HEK293 (cell line): ENCODE data around the gene NMNAT3.

Source experiments
- CTCF ChIA-PET: fragments of 350-600 bp; formaldehyde crosslinking; extraction: SDS; loops from one replicate; lab custom pipeline; 2021; ENCODE audit warnings: antibody characterized with exemption; lab: Yijun Ruan, JAX
- POLR2A ChIA-PET: fragments of 300-600 bp; formaldehyde crosslinking; extraction: SDS; loops from one replicate; lab custom pipeline; 2020; ENCODE audit warnings: antibody characterized with exemption, inconsistent platforms; lab: Yijun Ruan, JAX
- H3K27ac ChIP-seq: fragments of 200-500 bp; sonication (Bioruptor generic); 2 replicates; pipeline ENCODE4 v1.5.1; 2014; ENCODE audit warnings: low read depth, low read length, control low read depth, inconsistent platforms; ENCODE audit errors: extremely low read depth
- H3K36me3 ChIP-seq, 2 experiments: fragments of 200-500 bp in 1 of 2; sonication (Bioruptor generic) in 1 of 2; 1 replicate in 1 of 2; 2 replicates in 1 of 2; pipeline ENCODE4 v1.5.1; 2014 to 2017; ENCODE audit warnings: inconsistent platforms in 2 of 2, low read length in 2 of 2; ENCODE audit not compliant: control insufficient read depth in 2 of 2, insufficient read depth in 1 of 2
- H3K4me1 ChIP-seq: fragments of 200-500 bp; sonication (Bioruptor generic); 2 replicates; pipeline ENCODE4 v1.5.1; 2014; ENCODE audit warnings: mild to moderate bottlenecking, low read length, inconsistent platforms; ENCODE audit not compliant: control insufficient read depth, insufficient read depth
- H3K4me3 ChIP-seq: 2 replicates; pipeline ENCODE4 v1.5.1; 2011; ENCODE audit warnings: low read depth, mild to moderate bottlenecking, control low read depth, low read length, moderate library complexity
- H3K9me3 ChIP-seq: fragments of 200-500 bp; sonication (Bioruptor generic); 2 replicates; pipeline ENCODE4 v1.5.1; 2014; ENCODE audit warnings: low read depth, low read length, inconsistent platforms; ENCODE audit not compliant: control insufficient read depth, insufficient read depth
- BCL11A ChIP-seq: fragments of 450-650 bp; formaldehyde crosslinking; IDR thresholded peaks from 2 replicates; pipeline ENCODE4 v1.5.1; 2016; ENCODE audit warnings: low read depth, missing biosample characterization, missing genetic modification characterization
- ELK4 ChIP-seq: IDR thresholded peaks from 2 replicates; pipeline ENCODE4 v1.6.1; 2011; ENCODE audit warnings: mild to moderate bottlenecking, low read depth, low read length, borderline replicate concordance
- GLI4 ChIP-seq: fragments of 450-650 bp; formaldehyde crosslinking; IDR thresholded peaks from 2 replicates; pipeline ENCODE4 v1.5.1; 2016; ENCODE audit warnings: missing biosample characterization, missing genetic modification characterization
- KLF8 ChIP-seq: fragments of 450-650 bp; formaldehyde crosslinking; IDR thresholded peaks from 2 replicates; pipeline ENCODE4 v1.5.1; 2016; ENCODE audit warnings: missing biosample characterization, missing genetic modification characterization
- PBX3 ChIP-seq: sonication (generic); formaldehyde crosslinking; IDR thresholded peaks from 2 replicates; pipeline ENCODE4 v1.8.1; 2022; ENCODE audit warnings: mild to moderate bottlenecking, moderate library complexity, missing genetic modification reagents
- SP3 ChIP-seq: fragments of 450-650 bp; formaldehyde crosslinking; IDR thresholded peaks from 2 replicates; pipeline ENCODE4 v1.5.1; 2016; ENCODE audit warnings: missing biosample characterization, missing genetic modification characterization
- TRIM28 ChIP-seq: IDR thresholded peaks from 2 replicates; pipeline ENCODE4 v1.6.1; 2011; ENCODE audit warnings: low read length, control low read depth, borderline replicate concordance
- ZBTB6 ChIP-seq: fragments of 450-650 bp; formaldehyde crosslinking; IDR thresholded peaks from 2 replicates; pipeline ENCODE4 v1.5.1; 2017; ENCODE audit warnings: missing biosample characterization, missing genetic modification characterization
- ZNF18 ChIP-seq: fragments of 450-650 bp; formaldehyde crosslinking; IDR thresholded peaks from 2 replicates; pipeline ENCODE4 v1.5.1; 2016; ENCODE audit warnings: missing biosample characterization, missing genetic modification characterization
- ZNF354C ChIP-seq: fragments of 450-650 bp; formaldehyde crosslinking; IDR thresholded peaks from 2 replicates; pipeline ENCODE4 v1.5.1; 2016; ENCODE audit warnings: missing biosample characterization, missing genetic modification characterization, low read depth, borderline replicate concordance
- ZNF394 ChIP-seq: fragments of 450-650 bp; formaldehyde crosslinking; IDR thresholded peaks from 2 replicates; pipeline ENCODE4 v1.5.1; 2016; ENCODE audit warnings: missing biosample characterization, missing genetic modification characterization, mild to moderate bottlenecking, moderate library complexity, borderline replicate concordance
- ZNF423 ChIP-seq: fragments of 450-650 bp; formaldehyde crosslinking; IDR thresholded peaks from 2 replicates; pipeline ENCODE4 v1.5.1; 2016; ENCODE audit warnings: missing biosample characterization, missing genetic modification characterization
- ZNF473 ChIP-seq: fragments of 450-650 bp; formaldehyde crosslinking; IDR thresholded peaks from 2 replicates; pipeline ENCODE4 v1.5.1; 2017; ENCODE audit warnings: missing biosample characterization, missing genetic modification characterization
- ZNF560 ChIP-seq: fragments of 450-650 bp; formaldehyde crosslinking; IDR thresholded peaks from 2 replicates; pipeline ENCODE4 v1.5.1; 2017; ENCODE audit warnings: missing biosample characterization, missing genetic modification characterization, borderline replicate concordance
- ZNF561 ChIP-seq: fragments of 450-650 bp; IDR thresholded peaks from 2 replicates; pipeline ENCODE4 v1.5.1; 2018; ENCODE audit warnings: missing biosample characterization, missing genetic modification characterization, borderline replicate concordance
- ZNF747 ChIP-seq: fragments of 450-650 bp; formaldehyde crosslinking; IDR thresholded peaks from 2 replicates; pipeline ENCODE4 v1.5.1; 2016; ENCODE audit warnings: missing biosample characterization, missing genetic modification characterization
- ZNF776 ChIP-seq: fragments of 450-650 bp; formaldehyde crosslinking; IDR thresholded peaks from 2 replicates; pipeline ENCODE4 v1.5.0; 2017; ENCODE audit warnings: missing biosample characterization, missing genetic modification characterization, borderline replicate concordance
- ZNF837 ChIP-seq: fragments of 450-650 bp; formaldehyde crosslinking; IDR thresholded peaks from 2 replicates; pipeline ENCODE4 v1.5.1; 2016; ENCODE audit warnings: missing biosample characterization, missing genetic modification characterization
- ZXDB ChIP-seq: fragments of 450-650 bp; formaldehyde crosslinking; IDR thresholded peaks from 2 replicates; pipeline ENCODE4 v1.5.1; 2016; ENCODE audit warnings: missing biosample characterization, missing genetic modification characterization
- TF ChIP-seq, protein P1 (sequence below): fragments of 450-650 bp; formaldehyde crosslinking; IDR thresholded peaks from 2 replicates; pipeline ENCODE4 v1.5.1; 2016; ENCODE audit warnings: missing biosample characterization, missing genetic modification characterization
- TF ChIP-seq, protein P2 (sequence below): fragments of 450-650 bp; formaldehyde crosslinking; IDR thresholded peaks from 2 replicates; pipeline ENCODE4 v1.5.1; 2016; ENCODE audit warnings: missing biosample characterization, missing genetic modification characterization, borderline replicate concordance
- TF ChIP-seq, protein P3 (sequence below): fragments of 450-650 bp; formaldehyde crosslinking; IDR thresholded peaks from 2 replicates; pipeline ENCODE4 v1.5.1; 2016; ENCODE audit warnings: missing biosample characterization, missing genetic modification characterization, borderline replicate concordance

The NMNAT3 gene

GRCh38 chr3:139687431-139687830, 9.7 kb upstream of the NMNAT3 start:
- ChIA-PET POLR2A (no interaction called here), CTCF (no interaction called here)
- H3K36me3 ChIP-seq, result no peaks in the 10 kb centered on the region
- no peak overlapping the region for H3K4me3 ChIP-seq
- H3K9me3 ChIP-seq, result no peaks in the 10 kb centered on the region
- TF ChIP-seq ZNF747 (tag by site-specific recombination), result no peak
- TF ChIP-seq ELK4, result no peak
- no peak for TF ChIP-seq PBX3 (CRISPR knock-in tag)
- no peak for TF ChIP-seq BCL11A (tag by site-specific recombination)
- TF ChIP-seq ZNF561 (tag by site-specific recombination), result no peak
- no peak for TF ChIP-seq ZXDB (tag by site-specific recombination)
- TF ChIP-seq ZNF560, result no peak
- TF ChIP-seq ZNF776, result no peak
- TF ChIP-seq, protein P1, sequence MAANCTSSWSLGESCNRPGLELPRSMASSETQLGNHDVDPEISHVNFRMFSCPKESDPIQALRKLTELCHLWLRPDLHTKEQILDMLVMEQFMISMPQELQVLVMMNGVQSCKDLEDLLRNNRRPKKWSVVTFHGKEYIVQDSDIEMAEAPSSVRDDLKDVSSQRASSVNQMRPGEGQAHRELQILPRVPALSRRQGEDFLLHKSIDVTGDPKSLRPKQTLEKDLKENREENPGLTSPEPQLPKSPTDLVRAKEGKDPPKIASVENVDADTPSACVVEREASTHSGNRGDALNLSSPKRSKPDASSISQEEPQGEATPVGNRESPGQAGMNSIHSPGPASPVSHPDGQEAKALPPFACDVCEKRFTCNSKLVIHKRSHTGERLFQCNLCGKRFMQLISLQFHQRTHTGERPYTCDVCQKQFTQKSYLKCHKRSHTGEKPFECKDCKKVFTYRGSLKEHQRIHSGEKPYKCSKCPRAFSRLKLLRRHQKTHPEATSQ (tag by site-specific recombination), result no peak
- no peak for TF ChIP-seq ZNF473 (tag by site-specific recombination)
- no peak for TF ChIP-seq ZNF18 (tag by site-specific recombination)
- no peak for TF ChIP-seq GLI4 (tag by site-specific recombination)
- TF ChIP-seq TRIM28, result no peak
- TF ChIP-seq ZNF423 (tag by site-specific recombination), result no peak
- no peak for TF ChIP-seq SP3 (tag by site-specific recombination)
- TF ChIP-seq, all 188 proteins: peak for 0
- H3K27ac ChIP-seq, result no peak overlapping the region
- no peaks in the 10 kb centered on the region for H3K4me1 ChIP-seq

DNA sequence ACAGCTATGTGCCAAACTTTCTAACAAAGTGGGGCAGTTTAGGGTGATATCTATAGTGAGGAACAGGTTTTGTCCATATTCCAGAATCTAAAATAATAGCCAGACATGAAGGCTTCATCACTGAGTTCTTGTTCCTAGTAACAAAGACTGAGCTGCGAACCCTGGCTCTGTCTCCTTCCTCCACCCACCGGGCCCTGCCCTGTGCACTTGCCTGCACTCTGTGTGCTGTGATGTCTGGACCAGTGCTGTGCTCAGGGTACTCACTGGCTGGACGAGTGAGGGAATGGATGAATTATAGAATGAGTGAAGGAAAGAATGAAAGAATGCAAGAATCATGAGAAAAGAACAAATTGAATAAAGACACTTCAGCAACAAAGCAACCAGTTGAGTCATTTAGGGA, 8.9 kb upstream of the NMNAT3 start:
- POLR2A ChIA-PET, result no interaction called here
- Histone ChIP-seq H3K36me3 (no peaks in the 10 kb centered on the region), H3K4me1 (no peaks in the 10 kb centered on the region), H3K4me3 (no peak overlapping the region), H3K27ac (no peak overlapping the region), H3K9me3 (no peaks in the 10 kb centered on the region)
- CTCF ChIA-PET, result no interaction called here
- TF ChIP-seq, protein P2, sequence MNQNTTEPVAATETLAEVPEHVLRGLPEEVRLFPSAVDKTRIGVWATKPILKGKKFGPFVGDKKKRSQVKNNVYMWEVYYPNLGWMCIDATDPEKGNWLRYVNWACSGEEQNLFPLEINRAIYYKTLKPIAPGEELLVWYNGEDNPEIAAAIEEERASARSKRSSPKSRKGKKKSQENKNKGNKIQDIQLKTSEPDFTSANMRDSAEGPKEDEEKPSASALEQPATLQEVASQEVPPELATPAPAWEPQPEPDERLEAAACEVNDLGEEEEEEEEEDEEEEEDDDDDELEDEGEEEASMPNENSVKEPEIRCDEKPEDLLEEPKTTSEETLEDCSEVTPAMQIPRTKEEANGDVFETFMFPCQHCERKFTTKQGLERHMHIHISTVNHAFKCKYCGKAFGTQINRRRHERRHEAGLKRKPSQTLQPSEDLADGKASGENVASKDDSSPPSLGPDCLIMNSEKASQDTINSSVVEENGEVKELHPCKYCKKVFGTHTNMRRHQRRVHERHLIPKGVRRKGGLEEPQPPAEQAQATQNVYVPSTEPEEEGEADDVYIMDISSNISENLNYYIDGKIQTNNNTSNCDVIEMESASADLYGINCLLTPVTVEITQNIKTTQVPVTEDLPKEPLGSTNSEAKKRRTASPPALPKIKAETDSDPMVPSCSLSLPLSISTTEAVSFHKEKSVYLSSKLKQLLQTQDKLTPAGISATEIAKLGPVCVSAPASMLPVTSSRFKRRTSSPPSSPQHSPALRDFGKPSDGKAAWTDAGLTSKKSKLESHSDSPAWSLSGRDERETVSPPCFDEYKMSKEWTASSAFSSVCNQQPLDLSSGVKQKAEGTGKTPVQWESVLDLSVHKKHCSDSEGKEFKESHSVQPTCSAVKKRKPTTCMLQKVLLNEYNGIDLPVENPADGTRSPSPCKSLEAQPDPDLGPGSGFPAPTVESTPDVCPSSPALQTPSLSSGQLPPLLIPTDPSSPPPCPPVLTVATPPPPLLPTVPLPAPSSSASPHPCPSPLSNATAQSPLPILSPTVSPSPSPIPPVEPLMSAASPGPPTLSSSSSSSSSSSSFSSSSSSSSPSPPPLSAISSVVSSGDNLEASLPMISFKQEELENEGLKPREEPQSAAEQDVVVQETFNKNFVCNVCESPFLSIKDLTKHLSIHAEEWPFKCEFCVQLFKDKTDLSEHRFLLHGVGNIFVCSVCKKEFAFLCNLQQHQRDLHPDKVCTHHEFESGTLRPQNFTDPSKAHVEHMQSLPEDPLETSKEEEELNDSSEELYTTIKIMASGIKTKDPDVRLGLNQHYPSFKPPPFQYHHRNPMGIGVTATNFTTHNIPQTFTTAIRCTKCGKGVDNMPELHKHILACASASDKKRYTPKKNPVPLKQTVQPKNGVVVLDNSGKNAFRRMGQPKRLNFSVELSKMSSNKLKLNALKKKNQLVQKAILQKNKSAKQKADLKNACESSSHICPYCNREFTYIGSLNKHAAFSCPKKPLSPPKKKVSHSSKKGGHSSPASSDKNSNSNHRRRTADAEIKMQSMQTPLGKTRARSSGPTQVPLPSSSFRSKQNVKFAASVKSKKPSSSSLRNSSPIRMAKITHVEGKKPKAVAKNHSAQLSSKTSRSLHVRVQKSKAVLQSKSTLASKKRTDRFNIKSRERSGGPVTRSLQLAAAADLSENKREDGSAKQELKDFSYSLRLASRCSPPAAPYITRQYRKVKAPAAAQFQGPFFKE (tag by site-specific recombination), result no peak
- TF ChIP-seq, protein P3, sequence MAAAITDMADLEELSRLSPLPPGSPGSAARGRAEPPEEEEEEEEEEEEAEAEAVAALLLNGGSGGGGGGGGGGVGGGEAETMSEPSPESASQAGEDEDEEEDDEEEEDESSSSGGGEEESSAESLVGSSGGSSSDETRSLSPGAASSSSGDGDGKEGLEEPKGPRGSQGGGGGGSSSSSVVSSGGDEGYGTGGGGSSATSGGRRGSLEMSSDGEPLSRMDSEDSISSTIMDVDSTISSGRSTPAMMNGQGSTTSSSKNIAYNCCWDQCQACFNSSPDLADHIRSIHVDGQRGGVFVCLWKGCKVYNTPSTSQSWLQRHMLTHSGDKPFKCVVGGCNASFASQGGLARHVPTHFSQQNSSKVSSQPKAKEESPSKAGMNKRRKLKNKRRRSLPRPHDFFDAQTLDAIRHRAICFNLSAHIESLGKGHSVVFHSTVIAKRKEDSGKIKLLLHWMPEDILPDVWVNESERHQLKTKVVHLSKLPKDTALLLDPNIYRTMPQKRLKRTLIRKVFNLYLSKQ, result no peak
- no peak for TF ChIP-seq KLF8
- TF ChIP-seq ZBTB6 (tag by site-specific recombination), result no peak
- no peak for TF ChIP-seq ZNF354C (tag by site-specific recombination)
- TF ChIP-seq ZNF837 (tag by site-specific recombination), result no peak
- no peak for TF ChIP-seq ZNF394 (tag by site-specific recombination)
